Measurements from ENCODE around the gene RXYLT1. TPM values are rescaled to one million over a fixed set of nuclear protein-coding genes. Genes with fewer than 3 reads are reported as not detected.

Gene RXYLT1
- total RNA-seq, 2 experiments from 2014 or later, result 6.2 to 6.3 TPM

DNA sequence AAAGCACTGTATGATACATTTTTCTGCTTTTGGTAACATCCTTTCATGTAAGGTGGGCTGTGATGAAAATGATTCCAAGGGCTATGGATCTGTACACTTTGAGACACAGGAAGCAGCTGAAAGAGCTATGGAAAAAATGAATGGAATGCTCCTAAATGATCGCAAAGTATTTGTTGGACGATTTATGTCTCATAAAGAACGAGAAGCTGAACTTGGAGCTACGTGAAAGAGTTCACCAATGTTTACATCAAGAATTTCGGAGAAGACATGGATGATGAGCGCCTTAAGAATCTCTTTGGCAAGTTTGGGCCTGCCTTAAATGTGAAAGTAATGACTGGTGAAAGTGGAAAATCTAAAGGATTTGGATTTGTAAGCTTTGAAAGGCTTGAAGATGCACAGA lies 42.6 kb downstream of the RXYLT1 start:
- peaks cover 44% of the 10 kb centered on the region for H3K27me3 Mint-ChIP-seq
- H3K27me3 ChIP-seq (ENCODE audit: control insufficient read depth in 1 of 2, insufficient read depth in 2 of 2, low read length in 2 of 2), result peaks cover 0 to 3% of the 10 kb centered on the region in 2 experiments
- H3K4me3 Mint-ChIP-seq, result no peak overlapping the region
- peaks cover 2% of the 10 kb centered on the region for H3K9me3 Mint-ChIP-seq
- POLR2A ChIA-PET, result interaction anchor here (0.6 kb wide), 1 partner anchor 10 kb away, joined by 3 read pairs; no protein-coding TSS in a partner anchor
- H3K36me3 ChIP-seq (ENCODE audit: insufficient read depth, low read length), result no peaks in the 10 kb centered on the region
- peaks cover 4% of the 10 kb centered on the region for H3K4me1 ChIP-seq (ENCODE audit: insufficient read depth, low read length)
- intact Hi-C loops (cut with DNase I, micrococcal nuclease), result no loop called here
- TF ChIP-seq, protein P1, sequence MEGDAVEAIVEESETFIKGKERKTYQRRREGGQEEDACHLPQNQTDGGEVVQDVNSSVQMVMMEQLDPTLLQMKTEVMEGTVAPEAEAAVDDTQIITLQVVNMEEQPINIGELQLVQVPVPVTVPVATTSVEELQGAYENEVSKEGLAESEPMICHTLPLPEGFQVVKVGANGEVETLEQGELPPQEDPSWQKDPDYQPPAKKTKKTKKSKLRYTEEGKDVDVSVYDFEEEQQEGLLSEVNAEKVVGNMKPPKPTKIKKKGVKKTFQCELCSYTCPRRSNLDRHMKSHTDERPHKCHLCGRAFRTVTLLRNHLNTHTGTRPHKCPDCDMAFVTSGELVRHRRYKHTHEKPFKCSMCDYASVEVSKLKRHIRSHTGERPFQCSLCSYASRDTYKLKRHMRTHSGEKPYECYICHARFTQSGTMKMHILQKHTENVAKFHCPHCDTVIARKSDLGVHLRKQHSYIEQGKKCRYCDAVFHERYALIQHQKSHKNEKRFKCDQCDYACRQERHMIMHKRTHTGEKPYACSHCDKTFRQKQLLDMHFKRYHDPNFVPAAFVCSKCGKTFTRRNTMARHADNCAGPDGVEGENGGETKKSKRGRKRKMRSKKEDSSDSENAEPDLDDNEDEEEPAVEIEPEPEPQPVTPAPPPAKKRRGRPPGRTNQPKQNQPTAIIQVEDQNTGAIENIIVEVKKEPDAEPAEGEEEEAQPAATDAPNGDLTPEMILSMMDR (IDR thresholded peaks at IDR 0.05), result no peak
- ATAC-seq (ENCODE audit: poor library complexity) (no peak), DNase-seq (no peak)
- no peak overlapping the region for H3K27ac ChIP-seq (ENCODE audit: low read depth in 1 of 2, low read length in 2 of 2)
- H3K4me3 ChIP-seq (ENCODE audit: low read length), result no peak overlapping the region
- H3K36me3 Mint-ChIP-seq (ENCODE audit: low read depth), result no peaks in the 10 kb centered on the region
- CTCF ChIA-PET, result no interaction called here
- H3K27ac Mint-ChIP-seq, result no peak overlapping the region
- H3K4me1 Mint-ChIP-seq (ENCODE audit: low read depth), result peaks cover 5% of the 10 kb centered on the region
- H3K9me3 ChIP-seq (ENCODE audit: control insufficient read depth in 1 of 2, insufficient read depth in 1 of 2, low read length in 2 of 2), result peaks cover 0 to 7% of the 10 kb centered on the region in 2 experiments

DNA sequence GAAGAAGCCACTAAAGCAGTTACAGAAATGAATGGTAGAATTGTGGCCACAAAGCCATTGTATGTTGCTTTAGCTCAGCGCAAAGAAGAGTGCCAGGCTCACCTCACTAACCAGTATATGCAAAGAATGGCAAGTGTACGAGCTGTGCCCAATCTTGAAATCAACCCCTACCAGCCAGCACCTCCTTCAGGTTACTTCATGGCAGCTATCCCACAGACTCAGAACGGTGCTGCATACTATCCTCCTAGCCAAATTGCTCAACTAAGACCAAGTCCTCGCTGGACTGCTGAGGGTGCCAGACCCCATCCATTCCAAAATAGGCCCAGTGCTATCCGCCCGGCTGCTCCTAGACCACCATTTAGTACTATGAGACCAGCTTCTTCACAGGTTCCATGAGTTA lies 43.3 kb downstream of the RXYLT1 start:
- Mint-ChIP-seq H3K27me3 (peaks cover 44% of the 10 kb centered on the region), H3K4me3 (no peak overlapping the region), H3K27ac (no peak overlapping the region), H3K9me3 (peaks cover 2% of the 10 kb centered on the region), H3K4me1 (ENCODE audit: low read depth) (peaks cover 5% of the 10 kb centered on the region), H3K36me3 (ENCODE audit: low read depth) (no peaks in the 10 kb centered on the region)
- H3K27ac ChIP-seq (ENCODE audit: low read depth in 1 of 2, low read length in 2 of 2), result no peak overlapping the region
- CTCF ChIA-PET, result no interaction called here
- DNase-seq (no peak), ATAC-seq (ENCODE audit: poor library complexity) (no peak)
- TF ChIP-seq, protein P1 (IDR thresholded peaks at IDR 0.05), result no peak
- peaks cover 0 to 3% of the 10 kb centered on the region in 2 experiments for H3K27me3 ChIP-seq (ENCODE audit: control insufficient read depth in 1 of 2, insufficient read depth in 2 of 2, low read length in 2 of 2)
- H3K9me3 ChIP-seq (ENCODE audit: control insufficient read depth in 1 of 2, insufficient read depth in 1 of 2, low read length in 2 of 2), result peaks cover 0 to 7% of the 10 kb centered on the region in 2 experiments
- H3K36me3 ChIP-seq (ENCODE audit: insufficient read depth, low read length), result no peaks in the 10 kb centered on the region
- intact Hi-C loops (cut with DNase I, micrococcal nuclease), result no loop called here
- POLR2A ChIA-PET, result interaction anchor here (0.6 kb wide), 1 partner anchor 11 kb away, joined by 3 read pairs; no protein-coding TSS in a partner anchor
- H3K4me1 ChIP-seq (ENCODE audit: insufficient read depth, low read length), result peaks cover 4% of the 10 kb centered on the region
- no peak overlapping the region for H3K4me3 ChIP-seq (ENCODE audit: low read length)

DNA sequence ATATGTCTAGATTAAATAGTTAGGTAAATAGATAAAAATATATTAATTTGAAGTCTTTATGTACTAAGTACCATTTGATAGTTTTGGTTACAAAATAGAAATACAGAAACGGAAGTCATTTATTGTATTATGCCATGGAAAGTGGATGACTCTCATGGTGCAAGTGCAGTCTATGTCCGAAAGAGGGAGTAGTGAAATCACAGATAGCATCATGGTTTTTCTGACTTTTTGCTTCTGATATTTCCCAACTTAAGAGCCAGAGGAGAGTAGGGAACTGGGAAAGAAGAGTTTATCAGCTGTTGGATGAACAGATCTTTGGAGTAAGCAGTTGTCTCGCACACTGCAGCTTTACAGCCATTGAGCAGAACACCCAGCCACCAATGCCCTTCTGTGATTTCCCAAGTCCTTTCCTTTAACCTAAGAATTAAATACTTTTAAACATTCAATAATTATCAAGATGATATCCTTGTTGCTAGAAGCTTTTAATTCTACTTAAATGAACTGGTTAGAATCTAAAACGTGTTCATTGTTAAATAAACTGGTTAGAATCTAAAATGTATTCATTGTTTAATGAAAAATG lies 46.4 kb downstream of the RXYLT1 start:
- no peak overlapping the region for H3K27ac Mint-ChIP-seq
- H3K9me3 Mint-ChIP-seq, result no peaks in the 10 kb centered on the region
- Histone ChIP-seq H3K27ac (ENCODE audit: low read depth in 1 of 2, low read length in 2 of 2) (no peak overlapping the region), H3K27me3 (ENCODE audit: control insufficient read depth in 1 of 2, insufficient read depth in 2 of 2, low read length in 2 of 2) (peaks cover 0 to 3% of the 10 kb centered on the region in 2 experiments), H3K4me3 (ENCODE audit: low read length) (no peak overlapping the region), H3K9me3 (ENCODE audit: control insufficient read depth in 1 of 2, insufficient read depth in 1 of 2, low read length in 2 of 2) (peaks cover 0 to 7% of the 10 kb centered on the region in 2 experiments), H3K36me3 (ENCODE audit: insufficient read depth, low read length) (no peaks in the 10 kb centered on the region), H3K4me1 (ENCODE audit: insufficient read depth, low read length) (peaks cover 4% of the 10 kb centered on the region)
- DNase-seq (peak in 3 of 14 experiments; percentile 19 to 43 (median 31)), ATAC-seq (ENCODE audit: poor library complexity) (peak; percentile 44)
- TF ChIP-seq, protein P1 (IDR thresholded peaks at IDR 0.05), result peak; percentile 45
- CTCF ChIA-PET, result interaction anchor here (1.1 kb wide), 1 partner anchor 18 kb away, joined by 3 read pairs; the partner anchor contains the start of gene SRGAP1
- POLR2A ChIA-PET, result no interaction called here
- H3K27me3 Mint-ChIP-seq, result peaks cover 40% of the 10 kb centered on the region
- intact Hi-C loops (cut with DNase I, micrococcal nuclease), result no loop called here
- no peaks in the 10 kb centered on the region for H3K36me3 Mint-ChIP-seq (ENCODE audit: low read depth)
- H3K4me1 Mint-ChIP-seq (ENCODE audit: low read depth), result peaks cover 5% of the 10 kb centered on the region
- H3K4me3 Mint-ChIP-seq, result no peak overlapping the region
